GM10266 (cell line): ENCODE measurements around the gene CAB39.

Experiments
- DNase-seq: peaks from one replicate; pipeline ENCODE4 v3.0.0; 2012; ENCODE audit errors: extremely low spot score
- TF ChIP-seq, protein P1 (sequence below): IDR thresholded peaks from 2 replicates; pipeline ENCODE4 v1.5.1; 2012; ENCODE audit warnings: mild to moderate bottlenecking, low read depth; ENCODE audit not compliant: control insufficient read depth, insufficient read depth; ENCODE audit errors: missing control alignments

CAB39 gene

DNA sequence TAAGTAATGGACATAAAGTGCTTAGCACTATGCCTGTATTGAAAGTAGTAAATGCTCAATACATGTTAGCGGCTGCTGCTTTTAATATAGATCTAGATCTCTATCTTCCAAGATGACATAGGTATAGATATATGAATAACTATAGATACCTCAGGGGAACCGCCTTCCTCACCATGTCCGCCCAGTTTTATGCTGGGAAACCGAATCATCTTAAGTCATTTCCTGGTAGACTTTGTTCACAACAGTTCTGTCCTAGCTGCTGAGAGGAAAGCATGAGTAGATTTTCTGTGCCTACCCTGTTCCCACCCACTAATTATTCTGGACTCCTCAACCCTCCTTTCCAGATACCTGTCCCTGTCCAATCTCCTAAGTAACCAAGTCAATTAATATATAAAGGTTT lies 130.5 kb downstream of the CAB39 start:
- TF ChIP-seq, protein P1, sequence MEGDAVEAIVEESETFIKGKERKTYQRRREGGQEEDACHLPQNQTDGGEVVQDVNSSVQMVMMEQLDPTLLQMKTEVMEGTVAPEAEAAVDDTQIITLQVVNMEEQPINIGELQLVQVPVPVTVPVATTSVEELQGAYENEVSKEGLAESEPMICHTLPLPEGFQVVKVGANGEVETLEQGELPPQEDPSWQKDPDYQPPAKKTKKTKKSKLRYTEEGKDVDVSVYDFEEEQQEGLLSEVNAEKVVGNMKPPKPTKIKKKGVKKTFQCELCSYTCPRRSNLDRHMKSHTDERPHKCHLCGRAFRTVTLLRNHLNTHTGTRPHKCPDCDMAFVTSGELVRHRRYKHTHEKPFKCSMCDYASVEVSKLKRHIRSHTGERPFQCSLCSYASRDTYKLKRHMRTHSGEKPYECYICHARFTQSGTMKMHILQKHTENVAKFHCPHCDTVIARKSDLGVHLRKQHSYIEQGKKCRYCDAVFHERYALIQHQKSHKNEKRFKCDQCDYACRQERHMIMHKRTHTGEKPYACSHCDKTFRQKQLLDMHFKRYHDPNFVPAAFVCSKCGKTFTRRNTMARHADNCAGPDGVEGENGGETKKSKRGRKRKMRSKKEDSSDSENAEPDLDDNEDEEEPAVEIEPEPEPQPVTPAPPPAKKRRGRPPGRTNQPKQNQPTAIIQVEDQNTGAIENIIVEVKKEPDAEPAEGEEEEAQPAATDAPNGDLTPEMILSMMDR: no peak

DNA sequence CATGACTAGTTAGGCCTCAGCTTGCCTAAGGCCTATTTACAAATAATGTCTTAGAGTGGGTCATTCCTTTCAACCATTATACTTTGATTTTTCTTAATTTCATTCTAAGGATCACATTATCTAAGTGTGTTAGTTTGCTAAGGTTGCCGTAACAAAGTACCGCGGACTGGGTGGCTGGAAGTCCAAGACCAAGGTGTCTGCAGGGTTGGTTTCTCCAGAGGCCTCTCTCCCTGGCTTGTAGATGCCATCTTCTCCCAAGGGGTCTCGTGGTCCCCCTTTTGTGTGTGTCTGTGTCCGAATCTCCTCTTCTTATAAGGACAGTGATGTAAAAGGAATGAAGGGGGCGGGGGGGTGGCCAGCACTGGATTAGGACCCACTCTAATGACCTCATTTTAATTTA lies 133.7 kb downstream of the CAB39 start:
- no peak for DNase-seq
- TF ChIP-seq, protein P1: no peak

More for the DNA sequence above, 130.5 kb downstream of the CAB39 start:
- DNase-seq: no peak

DNA sequence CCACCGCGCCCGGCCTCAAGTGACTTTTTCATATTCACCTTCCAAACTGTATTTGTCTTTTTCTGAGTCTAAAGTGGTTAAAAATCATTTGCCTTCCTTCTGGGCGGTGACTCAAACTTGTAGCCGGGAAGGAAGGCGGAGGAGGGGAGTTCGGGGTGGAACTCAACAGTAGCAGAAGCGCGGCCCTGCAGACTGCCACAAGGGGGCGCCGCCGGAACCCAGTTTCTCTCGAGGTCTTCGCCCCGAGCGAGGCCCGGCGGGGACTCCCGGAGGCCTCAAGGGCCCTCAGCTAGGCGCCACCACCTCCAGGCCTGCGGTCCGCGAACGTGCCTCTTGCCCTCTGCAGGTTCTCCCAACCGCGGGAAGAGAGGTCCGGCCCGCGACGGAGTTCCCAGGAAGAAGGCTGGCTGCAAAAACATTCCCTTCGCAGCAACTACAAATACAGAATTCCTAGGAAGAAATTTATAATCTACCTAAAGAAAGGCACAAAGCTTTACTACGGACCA lies 135.3 kb downstream of the CAB39 start:
- TF ChIP-seq, protein P1: peak; percentile 90
- DNase-seq: peak; percentile 88

DNA sequence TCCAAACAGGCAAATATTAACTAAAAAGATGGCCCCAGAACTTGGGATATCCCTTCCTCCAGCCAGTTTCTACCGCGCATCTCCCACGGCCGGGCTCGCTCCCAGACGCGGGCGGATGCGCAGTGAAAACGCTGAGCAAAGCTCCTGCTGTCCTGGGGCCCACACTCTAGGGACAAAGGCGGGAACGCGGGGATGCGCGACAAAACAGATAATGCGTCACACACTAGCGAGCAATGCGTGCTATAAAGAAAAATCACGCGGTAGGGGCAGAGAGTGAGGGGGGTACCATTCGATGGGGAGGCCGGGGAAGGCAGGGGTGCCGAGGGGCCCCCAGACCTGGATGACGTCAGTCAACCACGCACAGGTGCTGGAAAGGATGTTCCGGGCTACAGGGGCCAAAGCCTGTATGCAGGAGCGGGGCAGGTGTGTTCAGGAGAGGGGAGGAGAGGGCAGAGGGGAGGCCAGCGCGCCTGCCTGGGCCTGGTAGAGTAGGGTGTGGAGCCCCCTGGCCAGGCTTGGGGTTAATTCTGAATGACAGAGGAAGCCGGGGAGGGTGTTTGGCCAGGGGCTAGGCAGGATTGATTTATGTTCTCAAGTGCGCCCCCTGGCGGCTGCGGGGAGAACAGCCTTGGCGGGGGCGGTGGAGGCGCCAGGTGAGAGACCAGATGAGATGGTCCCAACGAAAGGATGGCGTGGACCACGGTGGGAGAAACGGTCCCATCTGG lies 137.2 kb downstream of the CAB39 start:
- TF ChIP-seq, protein P1: peak; percentile 92
- DNase-seq: peak; percentile 65

DNA sequence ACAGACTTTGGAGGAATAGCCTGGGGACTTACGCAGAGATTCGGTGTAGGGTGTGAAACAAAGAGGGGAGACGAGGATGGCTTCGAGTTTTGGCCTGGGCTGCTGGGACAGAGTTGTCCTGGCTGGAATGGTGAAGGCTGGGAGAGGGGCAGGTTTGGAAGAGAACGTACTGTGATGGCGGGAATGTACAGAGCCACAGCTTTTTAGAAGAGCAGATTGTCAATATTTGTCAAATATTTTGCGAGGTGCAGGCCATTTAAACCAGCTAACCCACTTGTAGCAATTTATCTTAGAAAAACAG lies 137.7 kb downstream of the CAB39 start:
- no peak for DNase-seq
- TF ChIP-seq, protein P1: no peak

DNA sequence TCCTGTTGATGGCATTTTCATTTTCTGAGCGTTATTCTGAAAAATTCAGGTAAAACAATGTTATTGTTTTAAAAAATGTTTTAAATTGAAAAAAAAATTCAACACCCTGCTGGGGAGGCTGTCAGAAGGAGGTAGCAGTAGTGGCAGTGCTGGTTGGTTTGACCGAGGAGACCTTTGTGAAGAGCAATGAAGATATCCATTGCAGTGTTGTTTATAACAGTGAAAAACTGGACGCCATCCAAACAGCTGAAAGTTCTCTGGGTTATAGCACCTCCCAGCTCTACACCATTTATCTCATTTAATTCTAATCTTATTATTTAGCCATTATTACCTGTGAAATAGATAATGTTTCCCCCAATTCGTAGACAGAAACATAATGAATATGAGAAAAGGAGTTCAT lies 139.5 kb downstream of the CAB39 start:
- TF ChIP-seq, protein P1: no peak

DNA sequence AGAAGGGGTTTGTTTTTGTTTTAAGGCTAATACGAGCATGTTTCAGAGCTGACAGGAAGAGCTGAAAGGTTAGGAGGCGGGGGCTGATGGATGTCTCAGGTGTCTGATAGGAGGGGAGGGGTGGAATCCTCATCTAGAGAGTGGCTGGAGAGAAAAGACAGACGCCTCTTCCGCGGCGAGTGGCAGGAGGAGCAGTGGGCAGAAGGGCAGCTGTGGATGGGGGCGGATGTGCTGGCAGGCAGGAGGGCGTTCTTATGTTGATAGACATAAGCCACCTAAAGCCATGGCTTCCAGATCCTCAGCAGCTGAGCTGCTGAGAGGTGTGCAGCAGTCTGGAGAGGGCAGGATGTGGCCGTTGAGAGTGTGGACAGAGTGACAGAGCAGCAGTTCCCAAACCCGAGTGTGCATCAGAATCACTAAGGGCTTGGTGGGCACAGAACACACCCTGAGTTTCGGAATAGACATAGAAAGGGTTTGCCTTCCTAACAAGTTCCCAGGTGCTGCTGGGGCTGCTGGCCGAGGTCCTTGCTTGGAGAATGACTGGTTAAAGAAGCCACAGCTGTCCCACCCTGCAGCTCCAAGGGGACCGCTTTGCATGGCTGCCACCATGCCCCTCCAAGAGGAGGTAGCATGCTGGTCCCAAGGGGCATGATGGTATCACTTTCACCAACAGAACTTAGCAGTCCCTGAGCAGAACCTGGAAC lies 149.1 kb downstream of the CAB39 start:
- no peak for DNase-seq
- TF ChIP-seq, protein P1: no peak

More for the DNA sequence above, 139.5 kb downstream of the CAB39 start:
- DNase-seq: no peak
